Measurements from ENCODE around the gene ASCC3.

DNA sequence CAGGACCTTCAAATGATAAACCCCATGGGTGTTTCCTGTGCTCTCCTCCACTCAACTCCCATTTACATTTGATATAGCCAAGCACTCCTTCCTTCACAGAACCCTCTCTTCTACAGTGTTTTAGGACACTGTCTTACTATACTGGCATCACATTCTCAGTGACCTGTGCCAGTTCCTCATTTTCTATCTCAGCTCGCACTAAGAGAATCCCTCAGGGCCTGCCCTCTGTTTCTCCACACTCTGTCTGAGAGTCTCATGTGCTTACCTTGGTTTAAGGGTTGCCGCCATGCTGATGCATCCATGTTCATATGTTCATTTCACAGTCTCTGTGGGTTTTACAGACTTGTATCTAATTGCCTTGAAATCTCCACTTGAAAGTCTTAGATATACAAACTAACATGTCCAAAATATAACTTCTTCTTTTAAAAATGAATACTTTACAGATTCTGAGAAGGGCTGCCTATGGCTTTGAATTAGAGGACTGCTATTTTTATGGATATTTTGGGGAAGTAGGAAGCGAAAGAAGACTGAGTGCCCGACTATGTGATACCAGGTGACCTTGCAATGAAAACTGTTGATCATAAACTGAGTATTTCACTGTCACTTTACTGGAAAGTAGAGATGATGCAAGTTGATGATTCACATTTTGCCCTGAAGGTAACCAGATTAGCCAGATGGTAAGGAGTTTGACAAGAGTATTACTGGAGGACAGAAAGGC lies 263.3 kb downstream of the ASCC3 start:
- TF ChIP-seq, protein P1, sequence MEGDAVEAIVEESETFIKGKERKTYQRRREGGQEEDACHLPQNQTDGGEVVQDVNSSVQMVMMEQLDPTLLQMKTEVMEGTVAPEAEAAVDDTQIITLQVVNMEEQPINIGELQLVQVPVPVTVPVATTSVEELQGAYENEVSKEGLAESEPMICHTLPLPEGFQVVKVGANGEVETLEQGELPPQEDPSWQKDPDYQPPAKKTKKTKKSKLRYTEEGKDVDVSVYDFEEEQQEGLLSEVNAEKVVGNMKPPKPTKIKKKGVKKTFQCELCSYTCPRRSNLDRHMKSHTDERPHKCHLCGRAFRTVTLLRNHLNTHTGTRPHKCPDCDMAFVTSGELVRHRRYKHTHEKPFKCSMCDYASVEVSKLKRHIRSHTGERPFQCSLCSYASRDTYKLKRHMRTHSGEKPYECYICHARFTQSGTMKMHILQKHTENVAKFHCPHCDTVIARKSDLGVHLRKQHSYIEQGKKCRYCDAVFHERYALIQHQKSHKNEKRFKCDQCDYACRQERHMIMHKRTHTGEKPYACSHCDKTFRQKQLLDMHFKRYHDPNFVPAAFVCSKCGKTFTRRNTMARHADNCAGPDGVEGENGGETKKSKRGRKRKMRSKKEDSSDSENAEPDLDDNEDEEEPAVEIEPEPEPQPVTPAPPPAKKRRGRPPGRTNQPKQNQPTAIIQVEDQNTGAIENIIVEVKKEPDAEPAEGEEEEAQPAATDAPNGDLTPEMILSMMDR (conservative IDR thresholded peaks at IDR 0.05; ENCODE audit: low read depth in 2 of 2): no peak
- TF ChIP-seq EZH2phosphoT487 (IDR thresholded peaks at IDR 0.05; ENCODE audit: unreplicated experiment) (no peak), POLR2AphosphoS5 (IDR thresholded peaks at IDR 0.05; ENCODE audit: low read depth) (no peak)

Measured in GM23338 (cell line).